T-helper 1 cell treated with Interleukin-12 subunit alpha and Interleukin-12 subunit beta and Interleukin-4 antibody, amounts not matched to agents 30 ng/mL and 1 ng/mL, for 36 hours (primary cell): ENCODE data around the gene AP2M1. TPM values are rescaled to one million over a fixed set of nuclear protein-coding genes. Genes with fewer than 3 reads are reported as not detected.

Experiments
- intact Hi-C: fragments of 100-400 bp; cut with micrococcal nuclease; formaldehyde crosslinking; loops from one replicate; pipeline ENCODE4 v1.15.1; 2024
- total RNA-seq: library from RNA; stranded (reverse); gene quantifications from 2 replicates; pipeline ENCODE4 v1.2.3, GENCODE V29; 2022

Gene AP2M1
- total RNA-seq, 1 donor from 2014 or later: 210 TPM

GRCh38 chr3:184176377-184177330, 2.0 kb downstream of the AP2M1 start:
- intact Hi-C loops: loop anchor here (10.0 kb wide), 1 partner anchor 1318 kb away; the partner anchor contains the start of gene TMEM41A

GRCh38 chr3:184177331-184177731, 2.7 kb downstream of the AP2M1 start:
- intact Hi-C loops: loop anchor here (10.0 kb wide), 1 partner anchor 1317 kb away; the partner anchor contains the start of gene TMEM41A

- intact Hi-C loops: loop anchor here (10.0 kb wide), 1 partner anchor 1317 kb away; the partner anchor contains the start of gene TMEM41A
These were observed 3.2 kb downstream of the AP2M1 start for GRCh38 chr3:184177767-184178306.

GRCh38 chr3:184178521-184179138, 4.0 kb downstream of the AP2M1 start:
- intact Hi-C loops: loop anchor here (10.0 kb wide), 1 partner anchor 1316 kb away; the partner anchor contains the start of gene TMEM41A

GRCh38 chr3:184180165-184180564, 5.5 kb downstream of the AP2M1 start:
- intact Hi-C loops: no loop called here

GRCh38 chr3:184181596-184181995, 6.9 kb downstream of the AP2M1 start:
- intact Hi-C loops: no loop called here

- intact Hi-C loops: no loop called here
These were observed 9.0 kb downstream of the AP2M1 start for GRCh38 chr3:184183679-184184078.

GRCh38 chr3:184184546-184185230, 10.0 kb downstream of the AP2M1 start:
- intact Hi-C loops: loop anchor here (1.0 to 5.0 kb wide), 5 partner anchors 10 to 628 kb away; partner anchors contain the start of genes AP2M1, PARL, VPS8 and VWA5B2

GRCh38 chr3:184185461-184186183, 11.0 kb downstream of the AP2M1 start:
- intact Hi-C loops: loop anchor here (1.0 to 5.0 kb wide), 12 partner anchors 11 to 627 kb away; partner anchors contain the start of genes ABCC5, AP2M1, DVL3 and EEF1AKMT4

- intact Hi-C loops: loop anchor here (1.0 to 5.0 kb wide), 8 partner anchors 31 to 489 kb away; partner anchors contain the start of genes ABCC5, DVL3, EEF1AKMT4 and EIF2B5
These were observed 11.7 kb downstream of the AP2M1 start, which contains the start of gene ABCF3 for GRCh38 chr3:184186184-184186901. ABCF3 (plus strand) TSS chr3:184186199; CDS start chr3:184186208, 9 bp downstream.

- intact Hi-C loops: loop anchor here (1.0 to 5.0 kb wide), 8 partner anchors 32 to 490 kb away; partner anchors contain the start of genes ABCC5, DVL3, EEF1AKMT4 and EIF2B5
These were observed 12.2 kb downstream of the AP2M1 start for GRCh38 chr3:184186902-184187207.

- intact Hi-C loops: loop anchor here (5.0 kb wide), 1 partner anchor 491 kb away; the partner anchor contains the start of gene YEATS2
These were observed 13.4 kb downstream of the AP2M1 start for GRCh38 chr3:184188080-184188479.

- intact Hi-C loops: loop anchor here (5.0 kb wide), 1 partner anchor 492 kb away; the partner anchor contains the start of gene YEATS2
These were observed 14.8 kb downstream of the AP2M1 start for GRCh38 chr3:184189421-184189820.

- intact Hi-C loops: no loop called here
These were observed 18.2 kb downstream of the AP2M1 start for GRCh38 chr3:184192889-184193288.

GRCh38 chr3:184193991-184194539, 19.4 kb downstream of the AP2M1 start:
- intact Hi-C loops: no loop called here

- intact Hi-C loops: no loop called here
These were observed 21.9 kb downstream of the AP2M1 start for GRCh38 chr3:184196536-184196935.

GRCh38 chr3:184198509-184198908, 23.9 kb downstream of the AP2M1 start:
- intact Hi-C loops: no loop called here

GRCh38 chr3:184200825-184201224, 26.2 kb downstream of the AP2M1 start:
- intact Hi-C loops: no loop called here

- intact Hi-C loops: no loop called here
These were observed 28.9 kb downstream of the AP2M1 start for GRCh38 chr3:184203526-184203925.
